Adrenal gland (tissue), 12 donors: ENCODE data around the gene RAD54L. TPM values are rescaled to one million over a fixed set of nuclear protein-coding genes. Genes with fewer than 3 reads are reported as not detected.
"Not testable (repeated sequence)": the region's sequence is repeated elsewhere in the genome, so short reads cannot be mapped to it uniquely, and the experiment has no call there.

Experiments
- DNase-seq, 7 donors: peaks; one replicate each; pipeline ENCODE4 v3.0.0-alpha.2; 2019 to 2020
- H3K27ac ChIP-seq, 5 donors: fragments of 200-600 bp; sonication (generic) in 4 of 5; 1 replicate in 3 of 5; 2 replicates in 2 of 5; pipeline versions ENCODE4 v1.5.1 to v1.8.0; 2016 to 2020; ENCODE audit warnings: mild to moderate bottlenecking in 1 of 5
- H3K27me3 ChIP-seq: fragments of 200-600 bp; 2 replicates; pipeline ENCODE4 v1.8.0; 2021
- H3K36me3 ChIP-seq, 2 donors: fragments of 200-600 bp; replicated peaks in 1 of 2; 1 replicate in 1 of 2; 2 replicates in 1 of 2; pipeline versions ENCODE4 v1.5.1 to v1.8.0; 2018 to 2022
- H3K4me1 ChIP-seq, 2 donors: fragments of 200-600 bp; replicated peaks in 1 of 2; 1 replicate in 1 of 2; 2 replicates in 1 of 2; pipeline versions ENCODE4 v1.5.1 to v1.8.0; 2018 to 2021
- H3K4me3 ChIP-seq, 4 donors: fragments of 200-600 bp; sonication (generic) in 3 of 4; one replicate each; pipeline ENCODE4 v1.5.1; 2016 to 2018
- H3K9me3 ChIP-seq, 3 donors: fragments of 200-600 bp; sonication (generic) in 1 of 3; replicated peaks in 1 of 3; 1 replicate in 2 of 3; 2 replicates in 1 of 3; pipeline versions ENCODE4 v1.5.1 to v1.8.0; 2016 to 2021
- POLR2A ChIP-seq, 2 donors: fragments of 450-650 bp; IDR thresholded peaks; one replicate each; pipeline ENCODE4 v1.6.1; 2017; ENCODE audit warnings: antibody characterized with exemption in 2 of 2, mild to moderate bottlenecking in 2 of 2, moderate library complexity in 1 of 2
- WGBS, 4 donors: extraction: QIAGEN DNeasy Blood & Tissue Kit in 2 of 4; methylation state at CpG; one replicate each; pipeline versions ENCODE4 v1.1.5 to v1.1.7; 2013 to 2017; 5-methylcytosine and 5-hydroxymethylcytosine counted together
- intact Hi-C, 2 donors: fragments of 100-400 bp; cut with DNase I; formaldehyde crosslinking; loops; one replicate each; pipeline versions ENCODE4 v1.14.1 to v1.15.0; 2022 to 2023
- polyA plus RNA-seq, 3 donors: library from polyadenylated mRNA; stranded (reverse); fragments of 200-250 nt in 2 of 3; fragments of 350-450 nt in 1 of 3; fragmentation: Illumina TruSeq in 1 of 3; extraction: RNeasy Lipid Tissue Mini Kit (QIAGEN cat#74804) in 1 of 3; gene quantifications; one replicate each; pipeline ENCODE4 v1.2.3, GENCODE V29; 2013 to 2014
- total RNA-seq, 9 donors: library from RNA; depleted of rRNA in 4 of 9; stranded (reverse); fragments of >200 nt in 4 of 9; fragments of 120-200 nt in 1 of 9; fragmentation: NEBNext Ultra II Directional in 1 of 9; extraction: Animal tissue kit (Norgen Biotek cat#: 25700) in 1 of 9; gene quantifications; one replicate each; pipeline versions ENCODE4 v1.1.0 to v1.2.4, GENCODE V29; 2013 to 2023
- TF ChIP-seq, protein P1 (sequence below), 6 experiments: fragments of 450-650 bp in 4 of 6; fragments of 200-600 bp in 2 of 6; sonication (generic) in 1 of 6; IDR thresholded peaks; 1 replicate in 5 of 6; 2 replicates in 1 of 6; pipeline versions ENCODE4 v1.5.1 to v1.8.0; 2016 to 2021; ENCODE audit warnings: antibody characterized with exemption in 6 of 6, mild to moderate bottlenecking in 2 of 6, moderate library complexity in 1 of 6
- donor health status: healthy with polysubstance abuse.
- donor health status: Bipolar disorder and iron deficiency.
- donor health status: DM: yes; HTN: yes; CAD: no.
- donor health status: DM: no; HTN: no; CAD: no.
- donor health status: DM: no; HTN: no; CAD: no.
- donor health status: DM: yes; HTN: yes; CAD: no.

RAD54L gene
- total and polyA plus RNA-seq, 12 donors = 0.49 to 3.5 (median 1.3) TPM; not detected in 2

DNA sequence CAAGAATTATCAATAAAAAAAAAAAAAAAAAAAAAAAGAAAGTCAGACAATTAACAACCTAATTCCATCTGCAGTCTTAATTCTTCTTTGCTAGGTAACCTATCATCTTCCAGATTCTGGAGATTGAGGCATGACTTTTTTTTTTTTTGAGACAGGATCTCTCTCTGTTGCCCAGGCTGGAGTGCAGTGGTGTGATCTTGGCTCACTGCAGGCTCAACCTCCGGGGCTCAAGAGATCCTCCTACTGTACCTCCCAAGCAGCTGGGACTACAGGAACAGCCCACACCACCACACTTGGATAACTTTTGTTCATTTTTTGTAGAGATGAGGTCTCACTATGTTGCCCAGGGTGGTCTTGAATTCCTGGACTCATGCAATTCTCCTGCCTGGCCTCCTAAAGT lies 4.6 kb upstream of the RAD54L start:
- 70 to 88% (median 76%) methylated on average over 1 of the region's 1 CpG for WGBS, 4 donors
- Histone ChIP-seq H3K27me3 (no peaks in the 10 kb centered on the region), H3K4me3 (no peak overlapping the region), H3K27ac (no peak overlapping the region), H3K4me1 (peaks cover 3 to 9% of the 10 kb centered on the region in 2 donors), H3K36me3 (no peaks in the 10 kb centered on the region), H3K9me3 (no peaks in the 10 kb centered on the region)
- TF ChIP-seq, protein P1, sequence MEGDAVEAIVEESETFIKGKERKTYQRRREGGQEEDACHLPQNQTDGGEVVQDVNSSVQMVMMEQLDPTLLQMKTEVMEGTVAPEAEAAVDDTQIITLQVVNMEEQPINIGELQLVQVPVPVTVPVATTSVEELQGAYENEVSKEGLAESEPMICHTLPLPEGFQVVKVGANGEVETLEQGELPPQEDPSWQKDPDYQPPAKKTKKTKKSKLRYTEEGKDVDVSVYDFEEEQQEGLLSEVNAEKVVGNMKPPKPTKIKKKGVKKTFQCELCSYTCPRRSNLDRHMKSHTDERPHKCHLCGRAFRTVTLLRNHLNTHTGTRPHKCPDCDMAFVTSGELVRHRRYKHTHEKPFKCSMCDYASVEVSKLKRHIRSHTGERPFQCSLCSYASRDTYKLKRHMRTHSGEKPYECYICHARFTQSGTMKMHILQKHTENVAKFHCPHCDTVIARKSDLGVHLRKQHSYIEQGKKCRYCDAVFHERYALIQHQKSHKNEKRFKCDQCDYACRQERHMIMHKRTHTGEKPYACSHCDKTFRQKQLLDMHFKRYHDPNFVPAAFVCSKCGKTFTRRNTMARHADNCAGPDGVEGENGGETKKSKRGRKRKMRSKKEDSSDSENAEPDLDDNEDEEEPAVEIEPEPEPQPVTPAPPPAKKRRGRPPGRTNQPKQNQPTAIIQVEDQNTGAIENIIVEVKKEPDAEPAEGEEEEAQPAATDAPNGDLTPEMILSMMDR (IDR thresholded peaks at IDR 0.05) = no peak
- no peak for TF ChIP-seq POLR2A (IDR thresholded peaks at IDR 0.05)
- DNase-seq = no peak
- intact Hi-C loops = loop anchor here in 1 of 2 donors (10.0 kb wide), 1 partner anchor 102 kb away; the partner anchor contains the start of gene NSUN4

- H3K4me1 ChIP-seq = peaks cover 7 to 12% of the 10 kb centered on the region in 2 donors
- H3K27me3 ChIP-seq, DNase-seq, H3K36me3 ChIP-seq, H3K27ac ChIP-seq, H3K4me3 ChIP-seq, H3K9me3 ChIP-seq: not testable (repeated sequence)
- WGBS, 4 donors = 87 to 90% (median 88%) methylated on average over 3 of the region's 3 CpGs
- intact Hi-C loops = loop anchor here in 1 of 2 donors (10.0 kb wide), 1 partner anchor 101 kb away; the partner anchor contains the start of gene NSUN4
Observed at GRCh38 chr1:46243831-46244230, 3.7 kb upstream of the RAD54L start.

- DNase-seq = peak in 1 of 7 donors; percentile 8
- no peaks in the 10 kb centered on the region for H3K36me3 ChIP-seq
- TF ChIP-seq, protein P1 (IDR thresholded peaks at IDR 0.05) = peak in 4 of 6 experiments; percentile 10 to 34 (median 28)
- TF ChIP-seq POLR2A (IDR thresholded peaks at IDR 0.05) = no peak
- H3K27me3 ChIP-seq = no peaks in the 10 kb centered on the region
- H3K4me3 ChIP-seq = no peak overlapping the region
- H3K27ac ChIP-seq = no peak overlapping the region
- no peaks in the 10 kb centered on the region for H3K9me3 ChIP-seq
- H3K4me1 ChIP-seq = peaks cover 7 to 12% of the 10 kb centered on the region in 2 donors
- 43 to 63% (median 60%) methylated on average over 2 to 3 of the region's 3 CpGs for WGBS, 4 donors
- intact Hi-C loops = loop anchor here in 1 of 2 donors (10.0 kb wide), 1 partner anchor 100 kb away; the partner anchor contains the start of gene NSUN4
Observed at GRCh38 chr1:46244656-46245371, 2.7 kb upstream of the RAD54L start.

GRCh38 chr1:46246136-46246535 lies 1.4 kb upstream of the RAD54L start:
- DNase-seq = peak in 2 of 7 donors; percentile 10 to 32
- not testable (repeated sequence) for H3K4me3 ChIP-seq, H3K27me3 ChIP-seq, H3K9me3 ChIP-seq, H3K27ac ChIP-seq, H3K36me3 ChIP-seq
- intact Hi-C loops = loop anchor here in 1 of 2 donors (10.0 kb wide), 1 partner anchor 99 kb away; the partner anchor contains the start of gene NSUN4
- 88 to 92% (median 91%) methylated on average over 13 to 17 of the region's 17 CpGs for WGBS, 4 donors
- H3K4me1 ChIP-seq = peaks cover 7 to 12% of the 10 kb centered on the region in 2 donors

GRCh38 chr1:46246548-46247435 lies 771 bp upstream of the RAD54L start:
- TF ChIP-seq POLR2A (IDR thresholded peaks at IDR 0.05) = peak in 1 of 2 donors; percentile 47
- TF ChIP-seq, protein P1 (IDR thresholded peaks at IDR 0.05) = no peak
- DNase-seq = peak; percentile 53 to 79 (median 64)
- Histone ChIP-seq H3K27me3 (no peaks in the 10 kb centered on the region), H3K9me3 (no peaks in the 10 kb centered on the region), H3K4me1 (peaks cover 7 to 12% of the 10 kb centered on the region in 2 donors), H3K4me3 (peak overlapping the region in 3 of 4 donors; percentile 31 to 78 (median 76)), H3K36me3 (no peaks in the 10 kb centered on the region), H3K27ac (peak overlapping the region in 2 of 5 donors; percentile 38 to 72)
- intact Hi-C loops = loop anchor here in 1 of 2 donors (10.0 kb wide), 1 partner anchor 98 kb away; the partner anchor contains the start of gene NSUN4
- 2 to 3% (median 3%) methylated on average over 23 to 35 of the region's 35 CpGs for WGBS, 4 donors
